ENCODE measurements around the gene PTEN. TPM values are rescaled to one million over a fixed set of nuclear protein-coding genes. Genes with fewer than 3 reads are reported as not detected.
"Not testable (repeated sequence)": the region's sequence is repeated elsewhere in the genome, so short reads cannot be mapped to it uniquely, and the experiment has no call there.

PTEN gene
- total RNA-seq, 1 donor: 132 TPM

GRCh38 chr10:87860156-87860795, 3.1 kb upstream of the PTEN start:
- H3K4me3 ChIP-seq (ENCODE audit: low read depth, low read length): no peak overlapping the region
- TF ChIP-seq CTCF (IDR thresholded peaks at IDR 0.05; ENCODE audit: insufficient read depth, low read length): peak; percentile 34
- peak; percentile 52 for DNase-seq (ENCODE audit: low read depth)

GRCh38 chr10:87860816-87861403, 2.5 kb upstream of the PTEN start:
- H3K4me3 ChIP-seq (ENCODE audit: low read depth, low read length): no peak overlapping the region

DNA sequence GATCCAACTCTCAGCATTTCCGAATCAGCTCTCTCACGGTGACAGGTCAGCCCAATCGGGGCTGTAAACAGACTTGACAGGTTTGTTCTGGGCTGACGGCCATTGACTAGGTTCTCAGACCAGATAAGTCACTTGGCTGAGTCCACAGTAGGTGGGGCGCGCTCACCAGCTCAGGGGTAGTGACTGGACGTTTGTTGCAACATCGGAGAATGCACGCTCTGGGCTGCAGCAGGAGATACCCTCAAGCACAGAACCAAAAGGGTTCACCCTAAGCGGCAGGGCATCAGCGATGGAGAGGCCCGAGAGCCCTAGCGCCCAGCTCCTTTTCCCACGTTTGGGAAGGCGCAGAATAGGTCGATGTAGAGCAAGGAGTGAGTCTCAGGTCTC, 1.9 kb upstream of the PTEN start:
- peak overlapping the region; percentile 68 for H3K4me3 ChIP-seq (ENCODE audit: low read depth, low read length)
- TF ChIP-seq CTCF (IDR thresholded peaks at IDR 0.05; ENCODE audit: insufficient read depth, low read length): no peak
- peak; percentile 90 for DNase-seq (ENCODE audit: low read depth)

More at GRCh38 chr10:87860816-87861403, 2.5 kb upstream of the PTEN start:
- TF ChIP-seq CTCF (IDR thresholded peaks at IDR 0.05; ENCODE audit: insufficient read depth, low read length): no peak
- no peak for DNase-seq (ENCODE audit: low read depth)

- DNase-seq (ENCODE audit: low read depth): peak; percentile 99
- no peak for TF ChIP-seq CTCF (IDR thresholded peaks at IDR 0.05; ENCODE audit: insufficient read depth, low read length)
- peak overlapping the region; percentile 68 for H3K4me3 ChIP-seq (ENCODE audit: low read depth, low read length)
Measured at GRCh38 chr10:87861953-87862678, 1.3 kb upstream of the PTEN start.

- peak overlapping the region; percentile 68 for H3K4me3 ChIP-seq (ENCODE audit: low read depth, low read length)
- no peak for TF ChIP-seq CTCF (IDR thresholded peaks at IDR 0.05; ENCODE audit: insufficient read depth, low read length)
- no peak for DNase-seq (ENCODE audit: low read depth)
Measured at GRCh38 chr10:87862679-87863052, 759 bp upstream of the PTEN start.

DNA sequence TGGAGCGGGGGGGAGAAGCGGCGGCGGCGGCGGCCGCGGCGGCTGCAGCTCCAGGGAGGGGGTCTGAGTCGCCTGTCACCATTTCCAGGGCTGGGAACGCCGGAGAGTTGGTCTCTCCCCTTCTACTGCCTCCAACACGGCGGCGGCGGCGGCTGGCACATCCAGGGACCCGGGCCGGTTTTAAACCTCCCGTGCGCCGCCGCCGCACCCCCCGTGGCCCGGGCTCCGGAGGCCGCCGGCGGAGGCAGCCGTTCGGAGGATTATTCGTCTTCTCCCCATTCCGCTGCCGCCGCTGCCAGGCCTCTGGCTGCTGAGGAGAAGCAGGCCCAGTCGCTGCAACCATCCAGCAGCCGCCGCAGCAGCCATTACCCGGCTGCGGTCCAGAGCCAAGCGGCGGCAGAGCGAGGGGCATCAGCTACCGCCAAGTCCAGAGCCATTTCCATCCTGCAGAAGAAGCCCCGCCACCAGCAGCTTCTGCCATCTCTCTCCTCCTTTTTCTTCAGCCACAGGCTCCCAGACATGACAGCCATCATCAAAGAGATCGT, 598 bp downstream of the PTEN start:
- DNase-seq (ENCODE audit: low read depth): not testable (repeated sequence)

DNA sequence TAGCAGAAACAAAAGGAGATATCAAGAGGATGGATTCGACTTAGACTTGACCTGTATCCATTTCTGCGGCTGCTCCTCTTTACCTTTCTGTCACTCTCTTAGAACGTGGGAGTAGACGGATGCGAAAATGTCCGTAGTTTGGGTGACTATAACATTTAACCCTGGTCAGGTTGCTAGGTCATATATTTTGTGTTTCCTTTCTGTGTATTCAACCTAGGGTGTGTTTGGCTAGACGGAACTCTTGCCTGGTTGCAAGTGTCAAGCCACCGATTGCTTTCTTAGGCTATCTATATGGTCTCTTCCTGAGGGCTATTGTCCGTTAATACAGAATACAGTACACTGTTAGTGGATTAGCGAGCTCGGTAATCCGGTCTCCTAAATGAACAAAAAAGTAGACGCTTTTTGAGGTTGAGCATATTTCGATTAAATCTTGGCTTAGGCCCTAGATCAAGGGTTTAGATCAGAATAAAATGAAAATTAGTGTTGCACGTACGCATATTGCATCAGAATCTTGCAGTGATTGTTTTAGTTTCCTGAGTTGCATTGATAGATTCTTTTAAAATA, 1.2 kb downstream of the PTEN start:
- DNase-seq (ENCODE audit: low read depth): peak; percentile 50
- no peak for TF ChIP-seq CTCF (IDR thresholded peaks at IDR 0.05; ENCODE audit: insufficient read depth, low read length)
- H3K4me3 ChIP-seq (ENCODE audit: low read depth, low read length): peak overlapping the region; percentile 87

More for the DNA sequence above, 598 bp downstream of the PTEN start:
- peak overlapping the region; percentile 87 for H3K4me3 ChIP-seq (ENCODE audit: low read depth, low read length)
